Adipocyte (in vitro differentiated cells): ENCODE data around the gene FCHSD1.

Source experiments
- DNase-seq: peaks from one replicate; pipeline ENCODE4 v3.0.0-alpha.2; 2015; ENCODE audit warnings: low read depth
- H3K27me3 ChIP-seq: replicated peaks from 2 replicates; pipeline ENCODE4 v1.7.0; 2013; ENCODE audit warnings: mild to moderate bottlenecking, low read length, moderate library complexity; ENCODE audit not compliant: control insufficient read depth, insufficient read depth
- H3K36me3 ChIP-seq: 2 replicates; pipeline ENCODE4 v1.7.0; 2013; ENCODE audit warnings: low read length, mild to moderate bottlenecking, moderate library complexity; ENCODE audit not compliant: control insufficient read depth, insufficient read depth, severe bottlenecking
- H3K4me1 ChIP-seq: 2 replicates; pipeline ENCODE4 v1.7.0; 2013; ENCODE audit warnings: mild to moderate bottlenecking, low read length, moderate library complexity; ENCODE audit not compliant: control insufficient read depth, insufficient read depth
- H3K4me3 ChIP-seq: 2 replicates; pipeline ENCODE4 v1.7.0; 2013; ENCODE audit warnings: mild to moderate bottlenecking, low read length, moderate library complexity
- H3K9ac ChIP-seq: 2 replicates; pipeline ENCODE4 v1.7.0; 2013; ENCODE audit warnings: mild to moderate bottlenecking, low read length, moderate library complexity
- H3K9me3 ChIP-seq: 2 replicates; pipeline ENCODE4 v1.7.0; 2013; ENCODE audit warnings: mild to moderate bottlenecking, low read length, moderate library complexity; ENCODE audit not compliant: control insufficient read depth

Gene FCHSD1

GRCh38 chr5:141672071-141672840, 21.0 kb upstream of the FCHSD1 start:
- Histone ChIP-seq H3K36me3 (no peaks in the 10 kb centered on the region), H3K9me3 (no peaks in the 10 kb centered on the region), H3K27me3 (no peaks in the 10 kb centered on the region), H3K9ac (no peak overlapping the region), H3K4me3 (no peak overlapping the region), H3K4me1 (no peaks in the 10 kb centered on the region)
- no peak for DNase-seq

GRCh38 chr5:141669520-141669919, 18.3 kb upstream of the FCHSD1 start:
- no peak for DNase-seq
- H3K4me1 ChIP-seq, result no peaks in the 10 kb centered on the region
- H3K9me3 ChIP-seq, result no peaks in the 10 kb centered on the region
- H3K27me3 ChIP-seq, result no peaks in the 10 kb centered on the region
- no peaks in the 10 kb centered on the region for H3K36me3 ChIP-seq
- H3K4me3 ChIP-seq, result no peak overlapping the region
- no peak overlapping the region for H3K9ac ChIP-seq

GRCh38 chr5:141668601-141669265, 17.5 kb upstream of the FCHSD1 start:
- no peaks in the 10 kb centered on the region for H3K36me3 ChIP-seq
- no peaks in the 10 kb centered on the region for H3K9me3 ChIP-seq
- DNase-seq, result no peak
- no peaks in the 10 kb centered on the region for H3K4me1 ChIP-seq
- H3K27me3 ChIP-seq, result no peaks in the 10 kb centered on the region
- no peak overlapping the region for H3K9ac ChIP-seq
- no peak overlapping the region for H3K4me3 ChIP-seq

DNA sequence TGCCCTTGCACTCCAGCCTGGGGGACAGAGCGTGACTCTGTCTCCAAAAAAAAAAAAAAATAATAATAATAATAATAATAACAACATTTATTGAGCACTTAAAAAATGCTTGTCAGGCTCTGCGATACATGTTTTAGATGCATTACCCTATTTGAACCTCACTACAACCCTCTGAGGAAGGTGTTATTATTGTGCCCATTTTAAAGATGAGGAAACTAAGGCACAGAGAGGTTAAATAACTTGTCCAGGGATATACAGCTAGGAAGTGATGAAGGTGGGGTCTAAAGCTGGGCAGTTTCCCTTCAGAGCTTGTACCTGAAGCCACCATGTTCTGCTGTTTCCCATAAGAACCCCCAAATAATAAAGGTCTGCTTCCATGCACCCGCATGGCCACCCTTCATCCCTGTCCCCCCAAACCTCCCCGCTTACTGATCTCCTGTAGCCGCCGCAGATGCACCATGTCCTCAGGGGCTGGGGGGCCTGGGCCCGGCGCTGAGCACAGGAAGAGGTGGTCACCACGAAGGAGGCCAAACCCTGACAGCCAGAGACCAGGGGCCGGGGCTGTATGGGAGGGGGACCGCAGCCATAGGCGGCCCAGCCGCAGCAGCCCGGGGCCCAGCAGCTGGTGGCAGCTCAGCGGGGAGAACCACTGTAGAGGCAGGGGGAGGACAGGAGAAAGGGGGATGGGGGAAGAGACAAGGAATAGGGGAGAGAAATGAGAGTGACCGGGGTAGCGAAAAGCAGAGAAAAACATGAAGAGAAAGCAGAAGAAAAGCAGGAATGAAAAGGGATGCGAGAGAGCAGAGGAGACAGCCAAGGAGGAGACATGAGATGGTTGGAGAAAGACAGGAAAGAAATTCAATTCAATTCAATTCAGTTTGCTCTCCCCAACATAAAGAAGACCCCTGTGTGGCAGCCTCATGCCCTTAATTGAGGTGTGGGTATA, 15.1 kb upstream of the FCHSD1 start:
- no peaks in the 10 kb centered on the region for H3K4me1 ChIP-seq
- no peaks in the 10 kb centered on the region for H3K9me3 ChIP-seq
- H3K27me3 ChIP-seq, result no peaks in the 10 kb centered on the region

DNA sequence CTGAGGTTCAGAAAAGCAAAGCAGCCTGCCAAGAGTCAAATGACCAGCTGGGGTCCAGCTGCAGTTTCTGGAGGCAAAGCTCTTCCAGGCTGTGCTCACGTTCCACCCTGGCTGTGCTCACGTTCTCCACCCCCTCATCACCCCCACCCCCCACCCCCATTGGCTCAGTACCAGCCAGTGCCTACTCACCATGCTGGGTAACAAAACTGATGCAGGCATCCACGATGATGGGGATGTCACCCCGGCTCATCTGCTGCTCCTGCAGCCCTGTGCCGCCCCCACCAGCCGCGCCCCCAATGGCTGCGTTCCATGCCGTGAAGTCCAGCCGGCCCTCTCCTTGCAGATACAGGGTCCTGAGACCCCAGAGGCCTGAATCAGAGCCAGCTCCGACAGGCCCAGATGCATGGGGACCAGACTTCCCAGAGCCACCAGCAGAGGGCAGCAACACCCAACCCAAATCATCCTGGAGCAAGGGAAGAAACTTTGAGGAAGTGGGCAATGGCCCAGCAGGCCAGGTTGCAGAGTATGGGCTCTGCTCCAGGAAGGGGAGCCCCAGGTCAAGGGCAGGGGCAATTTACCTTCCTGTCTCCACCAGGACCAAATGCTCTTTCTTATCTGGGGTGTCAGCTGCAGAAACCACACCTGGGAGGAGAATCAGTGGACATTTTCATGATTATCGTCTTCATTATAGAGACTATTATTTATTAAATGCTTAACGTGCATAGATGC, 13.7 kb upstream of the FCHSD1 start:
- peak; percentile 83 for DNase-seq

More for the DNA sequence above, 15.1 kb upstream of the FCHSD1 start:
- H3K4me3 ChIP-seq, result no peak overlapping the region
- no peak overlapping the region for H3K9ac ChIP-seq
- H3K36me3 ChIP-seq, result no peaks in the 10 kb centered on the region
- no peak for DNase-seq

GRCh38 chr5:141663506-141663905, 12.3 kb upstream of the FCHSD1 start:
- Histone ChIP-seq H3K9ac (no peak overlapping the region), H3K9me3 (no peaks in the 10 kb centered on the region), H3K36me3 (no peaks in the 10 kb centered on the region), H3K4me3 (no peak overlapping the region), H3K27me3 (no peaks in the 10 kb centered on the region), H3K4me1 (no peaks in the 10 kb centered on the region)
- DNase-seq, result no peak

More for the DNA sequence above, 13.7 kb upstream of the FCHSD1 start:
- Histone ChIP-seq H3K36me3 (no peaks in the 10 kb centered on the region), H3K9ac (no peak overlapping the region), H3K27me3 (no peaks in the 10 kb centered on the region), H3K9me3 (no peaks in the 10 kb centered on the region), H3K4me3 (no peak overlapping the region), H3K4me1 (no peaks in the 10 kb centered on the region)

DNA sequence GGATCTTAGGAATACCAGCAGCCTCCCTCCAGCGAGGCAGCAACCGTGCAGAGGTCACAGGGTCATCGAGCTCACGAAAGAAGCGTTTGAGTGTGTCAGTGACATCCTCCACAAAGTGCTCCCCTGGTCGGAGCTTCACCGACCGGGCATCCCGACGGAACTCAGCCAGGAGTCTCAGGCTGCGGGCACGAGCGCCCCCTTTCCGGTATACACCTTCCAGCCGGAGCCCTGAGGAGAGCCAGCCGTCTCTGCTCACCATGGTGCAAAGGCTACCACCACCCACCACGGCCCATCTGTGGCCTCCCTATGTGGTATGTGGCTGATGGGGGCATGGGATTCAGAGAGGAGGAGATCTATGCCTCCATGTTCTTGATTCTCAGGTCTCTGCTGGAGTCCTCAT, 10.8 kb upstream of the FCHSD1 start:
- H3K27me3 ChIP-seq, result no peaks in the 10 kb centered on the region
- no peak overlapping the region for H3K9ac ChIP-seq
- H3K9me3 ChIP-seq, result no peaks in the 10 kb centered on the region
- DNase-seq, result no peak
- no peak overlapping the region for H3K4me3 ChIP-seq
- no peaks in the 10 kb centered on the region for H3K36me3 ChIP-seq
- H3K4me1 ChIP-seq, result peaks cover 10% of the 10 kb centered on the region

DNA sequence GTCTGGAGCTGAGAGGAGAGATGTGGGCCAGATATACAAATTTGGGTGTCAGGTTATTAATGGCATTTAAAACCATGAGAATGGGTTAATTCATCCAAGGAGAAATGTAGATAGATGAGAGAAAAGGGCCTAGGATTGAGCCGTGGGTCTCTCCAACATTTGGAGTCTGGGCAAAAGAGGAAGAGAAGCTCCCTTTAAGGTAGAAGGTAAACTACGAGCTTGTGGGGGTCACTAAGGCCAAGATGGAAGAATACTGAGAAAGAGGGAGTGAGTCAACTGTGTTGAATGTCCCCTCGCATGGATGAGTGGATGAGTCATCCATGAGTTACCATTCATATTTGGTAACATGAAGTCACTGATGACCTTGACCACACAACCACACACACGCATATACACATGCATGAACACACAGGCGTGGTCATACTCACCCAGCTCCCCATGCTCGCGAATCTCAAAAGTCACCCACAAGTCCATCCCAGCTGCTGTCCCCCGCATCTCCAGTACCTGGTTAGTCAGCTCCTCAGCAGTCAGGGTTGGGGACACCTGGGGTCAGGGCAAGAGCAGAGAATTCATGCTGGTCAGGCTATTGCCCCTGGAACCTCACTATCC, 6.8 kb upstream of the FCHSD1 start:
- H3K4me3 ChIP-seq, result no peak overlapping the region
- H3K9ac ChIP-seq, result no peak overlapping the region
- peaks cover 20% of the 10 kb centered on the region for H3K4me1 ChIP-seq
- peak; percentile 69 for DNase-seq
- H3K27me3 ChIP-seq, result no peaks in the 10 kb centered on the region
- no peaks in the 10 kb centered on the region for H3K36me3 ChIP-seq
- H3K9me3 ChIP-seq, result no peaks in the 10 kb centered on the region

- Histone ChIP-seq H3K36me3 (no peaks in the 10 kb centered on the region), H3K9me3 (no peaks in the 10 kb centered on the region), H3K4me3 (no peak overlapping the region), H3K9ac (no peak overlapping the region), H3K4me1 (peaks cover 20% of the 10 kb centered on the region), H3K27me3 (no peaks in the 10 kb centered on the region)
- DNase-seq, result no peak
Measured at GRCh38 chr5:141657404-141657803, 6.2 kb upstream of the FCHSD1 start.

DNA sequence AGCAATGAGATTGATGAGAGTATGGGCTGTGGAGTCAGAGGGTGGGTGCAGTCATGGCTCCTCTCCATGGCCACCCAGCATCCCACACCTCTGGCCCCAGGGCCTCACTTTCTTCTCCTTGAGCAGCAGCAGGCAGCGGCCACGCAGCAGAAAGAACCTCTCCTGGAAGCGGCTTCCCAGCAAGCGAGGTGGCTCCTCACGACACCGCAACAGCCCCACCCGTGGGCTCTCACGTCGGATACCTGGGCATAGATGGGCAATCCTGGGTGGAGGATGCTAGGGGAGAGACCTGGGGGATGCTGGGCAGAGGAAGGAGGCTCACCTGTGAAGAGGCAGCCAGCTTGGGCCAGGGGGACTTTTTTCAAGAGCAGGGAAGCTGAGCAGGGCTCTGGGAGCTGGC, 5.2 kb upstream of the FCHSD1 start:
- Histone ChIP-seq H3K4me1 (peaks cover 23% of the 10 kb centered on the region), H3K27me3 (no peaks in the 10 kb centered on the region), H3K9me3 (no peaks in the 10 kb centered on the region), H3K36me3 (no peaks in the 10 kb centered on the region), H3K4me3 (no peak overlapping the region), H3K9ac (no peak overlapping the region)
- no peak for DNase-seq
